GM12878 (cell line): Measurements from ENCODE around the gene PITPNB. TPM values are rescaled to one million over a fixed set of nuclear protein-coding genes. Genes with fewer than 3 reads are reported as not detected.

ENCODE experiments used
- ATAC-seq: fragments of 200-7000 bp; cut with Tn5 transposase; 3 replicates; pipeline ENCODE4 v1.9.1; 2020; ENCODE audit warnings: mild to moderate bottlenecking, moderate library complexity
- BruUV-seq: library from RNA; stranded (reverse); fragments of 400-500 nt; replicated peaks from 2 replicates; lab custom pipeline; 2021; lab: Mats Ljungman, UMichigan
- CTCF ChIA-PET: fragments of 300-600 bp; sonication (Branson Sonifier 250); formaldehyde crosslinking; extraction: SDS; loops from one replicate; lab custom pipeline; 2021; ENCODE audit warnings: inconsistent platforms; lab: Yijun Ruan, JAX
- POLR2A ChIA-PET: fragments of 350-600 bp; formaldehyde crosslinking; extraction: SDS; loops from one replicate; lab custom pipeline; 2021; ENCODE audit warnings: inconsistent platforms; lab: Charles Lee
- RAD21 ChIA-PET: fragments of 300-600 bp; sonication (Branson Sonifier 250); formaldehyde crosslinking; loops from one replicate; lab custom pipeline; 2023; ENCODE audit warnings: antibody characterized with exemption; ENCODE audit not compliant: unreplicated experiment; lab: Charles Lee
- SMC1A ChIA-PET: fragments of 300-600 bp; sonication (Branson Sonifier 250); formaldehyde crosslinking; loops from one replicate; lab custom pipeline; 2023; ENCODE audit not compliant: unreplicated experiment, uncharacterized antibody; lab: Charles Lee
- DNase-seq: peaks from one replicate; pipeline ENCODE4 v3.0.0-alpha.2; 2011; ENCODE audit warnings: low read depth, low spot score
- FAIRE-seq: peaks from 3 replicates; lab custom pipeline; 2011; peaks lifted over from hg19 to GRCh38; lab: Jason Lieb, UNC
- H2AFZ ChIP-seq: 2 replicates; pipeline ENCODE4 v1.6.0; 2011; ENCODE audit warnings: low read depth, low read length, control low read depth; ENCODE audit not compliant: control insufficient read depth
- H3K27ac ChIP-seq: 2 replicates; pipeline ENCODE4 v1.5.1; 2011; ENCODE audit warnings: control low read depth; ENCODE audit not compliant: control insufficient read depth, insufficient read depth
- H3K27me3 ChIP-seq, 2 experiments: replicated peaks in 1 of 2; 2 replicates each; pipeline versions ENCODE4 v1.6.0 to v1.6.1; 2011; ENCODE audit warnings: low read length in 1 of 2; ENCODE audit not compliant: control insufficient read depth in 2 of 2, insufficient read depth in 2 of 2
- H3K36me3 ChIP-seq, 2 experiments: 2 replicates each; pipeline ENCODE4 v1.5.1; 2011; ENCODE audit warnings: low read length in 1 of 2; ENCODE audit not compliant: control insufficient read depth in 2 of 2, insufficient read depth in 2 of 2
- H3K4me1 ChIP-seq: 2 replicates; pipeline ENCODE4 v1.6.1; 2011; ENCODE audit warnings: mild to moderate bottlenecking, low read length, moderate library complexity, mixed read lengths; ENCODE audit not compliant: control insufficient read depth, insufficient read depth
- H3K4me2 ChIP-seq: 2 replicates; pipeline ENCODE4 v1.6.0; 2011; ENCODE audit warnings: control low read depth; ENCODE audit not compliant: control insufficient read depth, insufficient read depth
- H3K4me3 ChIP-seq: fragments of 200-600 bp; sonication (generic); 2 replicates; pipeline ENCODE4 v1.5.1; 2016
- H3K79me2 ChIP-seq: 2 replicates; pipeline ENCODE4 v1.6.0; 2011; ENCODE audit warnings: low read length; ENCODE audit not compliant: control insufficient read depth, insufficient read depth
- H3K9ac ChIP-seq: 2 replicates; pipeline ENCODE4 v1.8.0; 2011; ENCODE audit warnings: low read length, control low read depth, mixed read lengths; ENCODE audit not compliant: control insufficient read depth, insufficient read depth
- H3K9me3 ChIP-seq: replicated peaks from 3 replicates; pipeline ENCODE4 v1.5.1; 2011; ENCODE audit warnings: mild to moderate bottlenecking, low read length; ENCODE audit not compliant: control insufficient read depth, insufficient read depth
- H4K20me1 ChIP-seq: 2 replicates; pipeline ENCODE4 v1.6.0; 2011; ENCODE audit not compliant: control insufficient read depth, insufficient read depth
- MTA3 ChIP-seq: IDR thresholded peaks from 2 replicates; pipeline ENCODE4 v1.6.1; 2012; ENCODE audit warnings: low read length, inconsistent platforms, borderline replicate concordance
- POLR2AphosphoS5 ChIP-seq: IDR thresholded peaks from 2 replicates; pipeline ENCODE4 v1.6.1; 2011; ENCODE audit warnings: mild to moderate bottlenecking, low read length, inconsistent platforms
- RELB ChIP-seq: fragments of 450-650 bp; IDR thresholded peaks from 2 replicates; pipeline ENCODE4 v1.6.1; 2017; ENCODE audit warnings: low read depth, mild to moderate bottlenecking, moderate library complexity
- WGBS: methylation state at CpG from one replicate; pipeline ENCODE4 v1.1.6; 2016; ENCODE audit warnings: low lambda C conversion rate; ENCODE audit not compliant: insufficient replicate concordance, insufficient coverage; ENCODE audit errors: missing lambda C conversion rate; 5-methylcytosine and 5-hydroxymethylcytosine counted together
- in situ Hi-C: fragments of 300-500 bp; cut with MboI; formaldehyde crosslinking; loops from 9 replicates; pipeline ENCODE4 v1.14.3; 2018; ENCODE audit warnings: mixed read lengths
- intact Hi-C: fragments of 100-400 bp; cut with micrococcal nuclease; formaldehyde crosslinking; loops from one replicate; pipeline ENCODE4 v1.14.2; 2022; ENCODE audit not compliant: unreplicated experiment
- polyA plus RNA-seq, 11 experiments: library from polyadenylated mRNA; depleted of rRNA in 4 of 11; unstranded in 6 of 11; stranded (reverse) in 5 of 11; fragments of >200 nt; fragmentation: Nextera tagmentation in 4 of 11; fragmentation: Illumina TruSeq in 1 of 11; extraction: Ambion mirVana in 4 of 11; extraction: Trizol in 1 of 11; gene quantifications; 1 replicate in 1 of 11; 2 replicates in 10 of 11; pipeline versions ENCODE4 v1.2.1 to v1.2.3, GENCODE V29; 2011 to 2016; ENCODE audit warnings: inconsistent platforms in 2 of 11, missing spikeins in 2 of 11, low read depth in 1 of 11
- total RNA-seq, 4 experiments: library from RNA; depleted of rRNA in 3 of 4; stranded (reverse); fragments of >200 nt in 3 of 4; fragmentation: Illumina TruSeq in 1 of 4; extraction: Trizol in 1 of 4; gene quantifications; 2 replicates each; pipeline versions ENCODE4 v1.2.1 to v1.2.3, GENCODE V29; 2013 to 2021

PITPNB gene
- total and polyA plus RNA-seq, 10 of the 15 experiments (the other 5 are each of a cell fraction or from before 2014, with no cell fraction given), result 19.7 to 116 (median 64.9) TPM

- Histone ChIP-seq H2AFZ (peak overlapping the region; percentile 92), H3K27ac (peak overlapping the region; percentile 96), H3K79me2 (peaks cover 46% of the 10 kb centered on the region), H3K36me3 (0 out of 4 replicates have a peak, but pooled peaks cover 0 to 3% of the 10 kb centered on the region in 2 experiments), H4K20me1 (no peaks in the 10 kb centered on the region; the same call in 1 of the 2 replicates), H3K4me2 (peak overlapping the region; percentile 92), H3K4me3 (peak overlapping the region; percentile 80), H3K27me3 (no peaks in the 10 kb centered on the region), H3K9me3 (no peaks in the 10 kb centered on the region), H3K9ac (peak overlapping the region; percentile 91), H3K4me1 (no peaks in the 10 kb centered on the region)
- SMC1A ChIA-PET, result interaction anchor here (0.9 to 3.1 kb wide), 9 partner anchors 9 to 38 kb away, joined by 3 to 24 read pairs (median 6); no protein-coding TSS in a partner anchor
- in situ Hi-C loops (no loop called here), intact Hi-C loops (loop anchor here (2.0 kb wide), 1 partner anchor 33 kb away; no protein-coding TSS in a partner anchor)
- 31% methylated on average over 12 of the region's 12 CpGs for WGBS
- DNase-seq, result no peak
- POLR2A ChIA-PET, result interaction anchor here (0.6 to 1.8 kb wide), 5 partner anchors 9 to 1086 kb away, joined by 3 to 5 read pairs (median 3); partner anchors contain the start of gene XBP1
- CTCF ChIA-PET, result interaction anchor here (0.7 to 10.1 kb wide), 16 partner anchors 8 to 1438 kb away, joined by 3 to 87 read pairs (median 4); no protein-coding TSS in a partner anchor
- FAIRE-seq, result no peak
- no TSS peak for BruUV-seq
- peak; percentile 69 for ATAC-seq
- TF ChIP-seq RELB (0 out of 2 replicates have a peak, but pooled peaks have one; percentile 2), POLR2AphosphoS5 (0 out of 2 replicates have a peak, but pooled peaks have one; percentile 28), MTA3 (no peak)
- RAD21 ChIA-PET, result interaction anchor here (0.5 to 2.5 kb wide), 13 partner anchors 10 to 84 kb away, joined by 3 to 21 read pairs (median 3); no protein-coding TSS in a partner anchor
Measured at GRCh38 chr22:27919942-27920755, 1.1 kb upstream of the PITPNB start.
